ENCODE data around the gene ABCC11.

ABCC11 gene

DNA sequence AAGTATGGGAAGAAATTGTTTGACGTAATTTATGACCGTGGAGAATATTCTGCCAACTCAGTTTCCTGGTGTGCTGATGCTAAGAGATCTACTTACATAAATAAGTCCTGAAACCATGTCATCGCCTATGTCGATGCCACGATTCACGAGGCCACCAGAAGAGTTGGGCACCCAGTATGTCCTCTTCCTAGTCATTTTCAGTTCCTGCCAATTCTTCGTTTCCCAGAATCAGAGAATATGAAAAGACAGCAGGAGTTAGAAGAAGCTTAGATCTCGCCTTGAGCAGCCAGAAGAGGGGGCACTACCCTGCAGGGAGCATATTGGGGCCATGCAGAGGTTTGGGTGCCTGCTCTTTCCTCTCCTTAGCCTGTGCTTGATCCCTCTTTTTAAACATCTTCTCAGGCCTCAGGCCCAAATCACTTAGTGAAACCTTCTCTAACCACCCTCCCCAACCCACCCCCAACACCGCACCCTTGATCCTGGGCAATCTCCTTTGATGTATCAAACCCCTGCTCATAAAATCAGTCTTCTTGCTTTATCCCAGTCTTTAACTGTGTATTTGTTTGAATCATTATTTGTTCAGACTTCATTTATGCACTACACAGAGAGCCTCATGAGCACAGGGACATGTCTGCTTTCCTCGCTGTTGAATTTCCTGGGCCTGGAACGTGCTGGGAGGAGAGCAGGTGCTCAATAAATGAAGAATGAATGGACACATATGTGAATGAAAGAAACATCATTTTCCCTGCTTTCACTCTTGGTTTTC is 15.4 kb downstream of the ABCC11 start:
- Histone ChIP-seq H3K36me3 (ENCODE audit: control insufficient read depth, insufficient read depth, low read length) (no peaks in the 10 kb centered on the region), H3K9me3 (ENCODE audit: control insufficient read depth, insufficient read depth, low read length) (no peaks in the 10 kb centered on the region), H3K4me1 (ENCODE audit: control insufficient read depth, insufficient read depth, low read length) (0 out of 2 replicates have a peak, but pooled peaks cover 1% of the 10 kb centered on the region), H3K27ac (ENCODE audit: low read length) (no peak overlapping the region), H3K4me3 (ENCODE audit: low read length) (no peak overlapping the region), H3K27me3 (ENCODE audit: control insufficient read depth, insufficient read depth, low read length) (no peaks in the 10 kb centered on the region)
- WGBS (ENCODE audit: insufficient coverage, insufficient read length), result 100% methylated on average over 2 of the region's 11 CpGs
- peak; percentile 16 for DNase-seq (ENCODE audit: low read depth, low spot score)

DNA sequence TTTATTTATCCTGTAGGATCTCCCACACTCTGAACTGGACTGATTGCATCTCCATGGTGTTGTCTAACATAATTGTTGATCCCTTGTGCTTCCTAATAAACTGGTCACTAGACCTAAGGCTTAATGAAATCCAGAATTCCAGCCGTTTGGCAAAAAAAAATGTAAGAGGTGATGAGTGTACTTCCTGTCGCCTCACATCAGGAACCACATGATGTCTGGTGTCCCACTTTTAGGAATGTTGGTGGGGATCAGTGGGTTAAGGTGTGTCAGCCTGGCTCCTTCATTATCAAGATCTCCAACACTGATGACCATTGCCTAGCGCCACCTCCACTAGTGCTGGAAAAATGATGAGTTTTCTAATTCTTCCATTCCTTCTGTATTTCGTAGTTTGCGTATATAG is 21.9 kb downstream of the ABCC11 start:
- H3K4me1 ChIP-seq (ENCODE audit: control insufficient read depth, insufficient read depth, low read length), result no peaks in the 10 kb centered on the region
- H3K27ac ChIP-seq (ENCODE audit: low read length), result no peak overlapping the region
- no peaks in the 10 kb centered on the region for H3K27me3 ChIP-seq (ENCODE audit: control insufficient read depth, insufficient read depth, low read length)
- DNase-seq (ENCODE audit: low read depth, low spot score), result no peak
- no CpG with 5 or more reads among the region's 5 CpGs for WGBS (ENCODE audit: insufficient coverage, insufficient read length)
- no peaks in the 10 kb centered on the region for H3K9me3 ChIP-seq (ENCODE audit: control insufficient read depth, insufficient read depth, low read length)
- no peak overlapping the region for H3K4me3 ChIP-seq (ENCODE audit: low read length)
- no peaks in the 10 kb centered on the region for H3K36me3 ChIP-seq (ENCODE audit: control insufficient read depth, insufficient read depth, low read length)

DNA sequence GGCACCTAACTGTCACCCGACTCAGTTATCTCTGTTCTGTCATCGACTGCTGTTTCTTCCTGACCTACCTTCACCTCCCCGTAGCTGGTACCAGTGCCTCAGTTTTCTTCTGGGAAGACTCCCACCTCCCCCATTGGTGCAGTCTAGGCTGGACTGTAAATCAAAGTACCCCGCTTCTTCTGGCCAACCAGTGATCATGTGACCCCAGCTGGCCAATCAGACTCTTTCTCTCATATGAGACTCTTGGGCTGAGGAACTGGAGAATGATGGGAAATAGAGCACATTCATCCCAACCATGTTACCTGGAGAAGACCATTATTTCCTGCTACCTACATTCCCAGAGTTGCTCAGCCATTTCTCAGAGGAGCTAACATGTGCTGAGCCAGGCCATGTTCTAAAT is 23.8 kb downstream of the ABCC11 start:
- H3K36me3 ChIP-seq (ENCODE audit: control insufficient read depth, insufficient read depth, low read length), result no peaks in the 10 kb centered on the region
- H3K4me1 ChIP-seq (ENCODE audit: control insufficient read depth, insufficient read depth, low read length), result no peaks in the 10 kb centered on the region
- no CpG with 5 or more reads among the region's 4 CpGs for WGBS (ENCODE audit: insufficient coverage, insufficient read length)
- no peaks in the 10 kb centered on the region for H3K27me3 ChIP-seq (ENCODE audit: control insufficient read depth, insufficient read depth, low read length)
- no peak overlapping the region for H3K4me3 ChIP-seq (ENCODE audit: low read length)
- H3K27ac ChIP-seq (ENCODE audit: low read length), result no peak overlapping the region
- no peak for DNase-seq (ENCODE audit: low read depth, low spot score)
- no peaks in the 10 kb centered on the region for H3K9me3 ChIP-seq (ENCODE audit: control insufficient read depth, insufficient read depth, low read length)

DNA sequence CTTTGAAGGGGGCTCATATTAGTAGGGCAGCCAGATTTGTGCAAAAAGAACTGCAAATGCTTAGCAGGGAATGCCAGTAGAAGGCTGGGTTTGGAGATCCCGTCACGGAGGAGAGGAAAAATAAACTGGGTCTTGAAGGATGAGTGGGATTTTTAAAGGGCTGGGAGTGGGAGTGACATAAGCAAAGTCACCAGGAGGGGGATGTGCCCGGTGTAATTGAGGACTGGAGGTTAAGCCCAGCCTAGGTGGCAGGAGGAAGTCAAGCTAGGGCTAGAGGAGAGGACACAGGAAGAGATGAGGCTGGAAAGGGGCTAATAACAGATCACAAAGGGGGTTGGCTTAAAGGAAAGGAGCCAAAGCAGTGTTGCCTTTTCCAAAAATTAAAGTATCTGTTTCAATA is 26.4 kb downstream of the ABCC11 start:
- H3K27ac ChIP-seq (ENCODE audit: low read length), result no peak overlapping the region
- no peak for DNase-seq (ENCODE audit: low read depth, low spot score)
- H3K9me3 ChIP-seq (ENCODE audit: control insufficient read depth, insufficient read depth, low read length), result no peaks in the 10 kb centered on the region
- H3K4me1 ChIP-seq (ENCODE audit: control insufficient read depth, insufficient read depth, low read length), result no peaks in the 10 kb centered on the region
- no peaks in the 10 kb centered on the region for H3K36me3 ChIP-seq (ENCODE audit: control insufficient read depth, insufficient read depth, low read length)
- H3K27me3 ChIP-seq (ENCODE audit: control insufficient read depth, insufficient read depth, low read length), result no peaks in the 10 kb centered on the region
- no peak overlapping the region for H3K4me3 ChIP-seq (ENCODE audit: low read length)
- WGBS (ENCODE audit: insufficient coverage, insufficient read length), result no CpG with 5 or more reads among the region's 3 CpGs

DNA sequence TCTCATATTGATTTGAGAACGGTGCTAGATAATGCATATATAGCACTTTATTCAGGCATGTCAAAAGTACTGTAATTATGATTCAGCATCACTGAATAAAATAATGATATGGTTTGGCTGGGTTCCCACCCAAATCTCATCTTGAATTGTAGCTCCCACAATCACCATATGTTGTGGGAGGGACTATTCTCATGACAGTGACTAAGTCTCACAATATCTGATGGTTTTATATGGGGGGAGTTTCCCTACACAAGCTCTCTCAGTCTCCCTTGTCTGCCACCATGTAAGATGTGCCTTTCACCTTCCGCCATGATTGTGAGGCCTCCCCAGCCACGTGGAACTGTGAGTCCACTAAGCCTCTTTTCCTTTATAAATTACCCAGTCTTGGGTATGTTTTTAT is 28.9 kb downstream of the ABCC11 start:
- WGBS (ENCODE audit: insufficient coverage, insufficient read length), result no CpG with 5 or more reads among the region's 3 CpGs

DNA sequence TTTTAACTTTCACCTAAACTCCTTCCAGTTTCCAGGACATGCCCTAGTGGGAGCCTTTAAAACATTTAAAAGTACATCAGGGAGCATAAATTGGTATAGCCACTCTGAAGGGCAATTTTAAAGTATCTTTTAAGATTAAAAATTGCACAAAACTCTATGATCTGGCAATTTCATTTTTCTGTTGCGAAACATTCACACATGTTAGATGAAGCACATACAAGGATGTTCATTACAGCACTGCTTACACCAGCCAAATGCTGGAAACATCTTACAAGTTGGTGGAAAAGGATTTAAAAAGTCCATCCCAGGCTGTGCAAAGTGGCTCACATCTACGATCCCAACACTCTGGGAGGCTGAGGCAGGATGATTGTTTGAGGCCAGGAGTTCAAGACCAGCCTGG is 29.6 kb downstream of the ABCC11 start:
- no peak for DNase-seq (ENCODE audit: low read depth, low spot score)
- Histone ChIP-seq H3K4me1 (ENCODE audit: control insufficient read depth, insufficient read depth, low read length) (no peaks in the 10 kb centered on the region), H3K4me3 (ENCODE audit: low read length) (no peak overlapping the region), H3K36me3 (ENCODE audit: control insufficient read depth, insufficient read depth, low read length) (no peaks in the 10 kb centered on the region), H3K27me3 (ENCODE audit: control insufficient read depth, insufficient read depth, low read length) (no peaks in the 10 kb centered on the region), H3K9me3 (ENCODE audit: control insufficient read depth, insufficient read depth, low read length) (no peaks in the 10 kb centered on the region), H3K27ac (ENCODE audit: low read length) (no peak overlapping the region)
- WGBS (ENCODE audit: insufficient coverage, insufficient read length), result no CpG with 5 or more reads among the region's 2 CpGs

More for the DNA sequence above, 28.9 kb downstream of the ABCC11 start:
- DNase-seq (ENCODE audit: low read depth, low spot score), result no peak
- Histone ChIP-seq H3K27ac (ENCODE audit: low read length) (no peak overlapping the region), H3K4me3 (ENCODE audit: low read length) (no peak overlapping the region), H3K36me3 (ENCODE audit: control insufficient read depth, insufficient read depth, low read length) (no peaks in the 10 kb centered on the region), H3K9me3 (ENCODE audit: control insufficient read depth, insufficient read depth, low read length) (no peaks in the 10 kb centered on the region), H3K27me3 (ENCODE audit: control insufficient read depth, insufficient read depth, low read length) (no peaks in the 10 kb centered on the region), H3K4me1 (ENCODE audit: control insufficient read depth, insufficient read depth, low read length) (no peaks in the 10 kb centered on the region)

DNA sequence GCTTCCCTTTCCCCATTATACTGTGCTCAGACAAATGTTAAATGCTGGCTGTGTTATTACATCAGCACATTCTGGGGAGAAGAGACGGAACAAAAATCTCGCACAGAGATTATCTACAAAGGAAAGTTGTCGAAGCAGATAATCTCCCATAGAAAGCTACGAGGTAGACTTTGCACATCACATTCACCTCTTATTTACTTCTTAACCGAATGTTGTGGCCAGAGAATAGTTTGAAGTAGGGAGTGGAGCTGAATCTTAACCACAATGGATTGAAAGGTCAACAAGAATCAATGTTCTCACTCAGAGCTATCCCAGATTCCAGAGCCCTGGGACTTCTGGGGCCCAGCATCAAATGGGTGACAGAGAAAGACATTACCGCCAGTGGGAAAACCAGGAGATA is 31.6 kb downstream of the ABCC11 start:
- DNase-seq (ENCODE audit: low read depth, low spot score), result no peak
- H3K27ac ChIP-seq (ENCODE audit: low read length), result no peak overlapping the region
- H3K4me1 ChIP-seq (ENCODE audit: control insufficient read depth, insufficient read depth, low read length), result no peaks in the 10 kb centered on the region
- no peak overlapping the region for H3K4me3 ChIP-seq (ENCODE audit: low read length)
- no peaks in the 10 kb centered on the region for H3K36me3 ChIP-seq (ENCODE audit: control insufficient read depth, insufficient read depth, low read length)
- WGBS (ENCODE audit: insufficient coverage, insufficient read length), result no CpG with 5 or more reads among the region's 6 CpGs
- no peaks in the 10 kb centered on the region for H3K27me3 ChIP-seq (ENCODE audit: control insufficient read depth, insufficient read depth, low read length)
- no peaks in the 10 kb centered on the region for H3K9me3 ChIP-seq (ENCODE audit: control insufficient read depth, insufficient read depth, low read length)

DNA sequence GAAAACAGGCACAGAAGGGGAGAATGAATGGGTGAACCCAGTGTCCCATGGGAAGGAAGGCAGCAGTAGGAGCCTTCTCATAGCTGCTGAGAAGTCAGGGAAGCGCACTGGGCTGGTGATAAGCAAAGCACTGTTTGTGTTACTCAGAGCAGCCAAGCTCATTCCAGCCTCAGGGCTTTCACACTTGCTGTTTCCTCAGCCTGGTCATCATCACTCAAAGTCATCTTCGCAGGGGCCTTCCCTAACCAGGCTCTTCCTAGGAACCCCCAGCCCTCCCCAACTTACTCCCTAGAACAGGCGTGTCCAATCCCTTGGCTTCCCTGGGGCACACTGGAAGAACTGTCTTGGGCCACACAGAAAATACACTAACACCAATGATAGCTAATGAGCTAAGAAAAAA is 35.3 kb downstream of the ABCC11 start:
- no peaks in the 10 kb centered on the region for H3K9me3 ChIP-seq (ENCODE audit: control insufficient read depth, insufficient read depth, low read length)
- WGBS (ENCODE audit: insufficient coverage, insufficient read length), result no CpG with 5 or more reads among the region's 3 CpGs
- no peaks in the 10 kb centered on the region for H3K4me1 ChIP-seq (ENCODE audit: control insufficient read depth, insufficient read depth, low read length)
- no peak overlapping the region for H3K4me3 ChIP-seq (ENCODE audit: low read length)
- H3K27ac ChIP-seq (ENCODE audit: low read length), result no peak overlapping the region
- DNase-seq (ENCODE audit: low read depth, low spot score), result no peak
- H3K27me3 ChIP-seq (ENCODE audit: control insufficient read depth, insufficient read depth, low read length), result no peaks in the 10 kb centered on the region
- H3K36me3 ChIP-seq (ENCODE audit: control insufficient read depth, insufficient read depth, low read length), result no peaks in the 10 kb centered on the region

DNA sequence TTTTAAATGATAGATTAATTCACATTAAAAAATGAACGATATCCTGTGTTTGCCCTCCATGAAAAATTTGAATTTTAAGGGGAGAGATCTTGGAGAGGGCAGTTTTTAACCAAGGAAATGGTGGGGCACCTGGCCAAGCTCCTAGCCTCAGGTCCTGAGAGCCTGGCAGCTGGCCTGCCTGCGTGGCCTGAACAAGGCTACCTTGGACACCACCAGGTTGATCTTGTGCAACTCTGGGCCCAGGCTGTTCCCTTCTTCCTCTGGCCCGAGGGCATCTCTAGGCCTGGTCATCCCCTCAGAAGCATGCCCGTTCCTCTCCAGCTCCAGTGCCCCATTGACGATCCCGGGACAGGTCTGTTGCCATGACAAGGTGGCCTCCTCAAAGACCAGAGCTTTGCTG is 36.6 kb downstream of the ABCC11 start:
- Histone ChIP-seq H3K4me1 (ENCODE audit: control insufficient read depth, insufficient read depth, low read length) (no peaks in the 10 kb centered on the region; the same call in 1 of the 2 replicates), H3K4me3 (ENCODE audit: low read length) (no peak overlapping the region), H3K9me3 (ENCODE audit: control insufficient read depth, insufficient read depth, low read length) (no peaks in the 10 kb centered on the region), H3K36me3 (ENCODE audit: control insufficient read depth, insufficient read depth, low read length) (no peaks in the 10 kb centered on the region), H3K27me3 (ENCODE audit: control insufficient read depth, insufficient read depth, low read length) (no peaks in the 10 kb centered on the region), H3K27ac (ENCODE audit: low read length) (no peak overlapping the region)
- no peak for DNase-seq (ENCODE audit: low read depth, low spot score)
- WGBS (ENCODE audit: insufficient coverage, insufficient read length), result no CpG with 5 or more reads among the region's 6 CpGs

DNA sequence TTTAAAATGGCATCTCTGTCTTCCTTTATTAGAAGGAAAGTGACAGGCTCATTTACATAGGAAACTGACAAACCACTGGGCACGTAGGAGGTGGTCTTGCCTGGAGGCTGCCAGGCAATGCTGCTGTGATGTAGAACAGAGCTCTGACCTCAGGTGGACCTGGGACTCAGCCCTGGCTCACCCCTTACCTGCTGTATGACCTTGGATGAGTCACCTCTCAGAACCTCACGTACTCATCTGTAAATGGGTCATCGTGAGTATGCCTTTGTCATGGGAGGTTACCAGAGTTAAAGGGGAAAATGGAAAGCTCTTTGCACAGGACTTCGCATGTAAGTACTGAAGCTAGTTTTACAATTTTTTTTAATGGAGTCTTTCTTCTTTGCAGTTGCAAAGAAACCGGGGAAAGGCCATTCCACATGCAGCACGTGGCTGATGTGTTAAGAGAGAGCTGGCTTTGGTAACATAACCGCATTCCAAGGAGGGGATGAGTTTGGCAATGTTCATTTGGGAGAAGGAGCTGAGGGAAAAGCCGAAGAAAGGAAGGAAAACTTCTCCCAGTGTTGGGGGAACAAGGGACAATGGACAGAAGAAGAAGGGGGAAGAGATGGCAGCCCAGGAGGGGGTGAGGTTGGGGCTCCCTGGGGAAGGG is 40.6 kb downstream of the ABCC11 start:
- Histone ChIP-seq H3K27me3 (ENCODE audit: control insufficient read depth, insufficient read depth, low read length) (no peaks in the 10 kb centered on the region), H3K27ac (ENCODE audit: low read length) (no peak overlapping the region), H3K9me3 (ENCODE audit: control insufficient read depth, insufficient read depth, low read length) (no peaks in the 10 kb centered on the region), H3K4me3 (ENCODE audit: low read length) (no peak overlapping the region), H3K4me1 (ENCODE audit: control insufficient read depth, insufficient read depth, low read length) (no peaks in the 10 kb centered on the region; the same call in 1 of the 2 replicates), H3K36me3 (ENCODE audit: control insufficient read depth, insufficient read depth, low read length) (0 out of 2 replicates have a peak, but pooled peaks cover under 1% of the 10 kb centered on the region)
- DNase-seq (ENCODE audit: low read depth, low spot score), result no peak
- no CpG with 5 or more reads among the region's 8 CpGs for WGBS (ENCODE audit: insufficient coverage, insufficient read length)

DNA sequence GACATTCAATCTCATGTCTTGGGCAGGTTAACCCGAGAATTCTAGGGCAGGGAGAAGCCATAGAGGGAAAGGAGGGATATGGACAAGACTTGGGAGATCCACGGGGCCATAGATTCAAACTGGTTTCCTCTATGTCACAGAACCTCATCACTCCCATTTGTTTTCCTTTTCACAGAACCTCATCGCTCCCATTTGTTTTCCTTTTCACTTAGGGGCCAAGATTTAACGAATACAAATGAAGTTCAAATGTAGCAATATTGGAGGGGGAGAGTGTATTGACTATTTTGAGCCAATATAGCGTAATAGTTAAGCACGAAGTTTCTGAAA is 42.6 kb downstream of the ABCC11 start:
- Histone ChIP-seq H3K4me3 (ENCODE audit: low read length) (no peak overlapping the region), H3K4me1 (ENCODE audit: control insufficient read depth, insufficient read depth, low read length) (peaks cover 1% of the 10 kb centered on the region; the same call in 1 of the 2 replicates), H3K27me3 (ENCODE audit: control insufficient read depth, insufficient read depth, low read length) (no peaks in the 10 kb centered on the region), H3K27ac (ENCODE audit: low read length) (no peak overlapping the region), H3K9me3 (ENCODE audit: control insufficient read depth, insufficient read depth, low read length) (no peaks in the 10 kb centered on the region), H3K36me3 (ENCODE audit: control insufficient read depth, insufficient read depth, low read length) (0 out of 2 replicates have a peak, but pooled peaks cover 3% of the 10 kb centered on the region)
- no CpG with 5 or more reads among the region's 6 CpGs for WGBS (ENCODE audit: insufficient coverage, insufficient read length)
- DNase-seq (ENCODE audit: low read depth, low spot score), result no peak
